HepG2 (cell line): ENCODE data around the gene CD96.

Source experiments
- ATF1 ChIP-seq: IDR thresholded peaks from 2 replicates; pipeline ENCODE4 v1.6.1; 2016; ENCODE audit warnings: mild to moderate bottlenecking, control low read depth
- ATF7 ChIP-seq, 2 experiments: fragments of 450-650 bp in 1 of 2; sonication (generic) in 1 of 2; formaldehyde crosslinking in 1 of 2; IDR thresholded peaks; 2 replicates each; pipeline versions ENCODE4 v1.4.0 to v1.6.1; 2016 to 2020; ENCODE audit warnings: antibody characterized with exemption in 1 of 2, mild to moderate bottlenecking in 1 of 2, missing genetic modification reagents in 1 of 2
- CHD4 ChIP-seq: fragments of 200-600 bp; sonication (generic); IDR thresholded peaks from 2 replicates; pipeline ENCODE4 v1.7.0; 2017; ENCODE audit warnings: mild to moderate bottlenecking, low read length, borderline replicate concordance
- CTCF ChIP-seq: sonication (generic); formaldehyde crosslinking; IDR thresholded peaks from 2 replicates; pipeline ENCODE4 v1.5.0; 2020; ENCODE audit warnings: mild to moderate bottlenecking, missing genetic modification reagents, moderate library complexity
- EHMT2 ChIP-seq: fragments of 200-600 bp; sonication (generic); IDR thresholded peaks from 2 replicates; pipeline ENCODE4 v1.7.0; 2017; ENCODE audit warnings: antibody characterized with exemption, low read depth, low read length, borderline replicate concordance
- EP300 ChIP-seq, 3 experiments: sonication (generic) in 1 of 3; formaldehyde crosslinking in 1 of 3; IDR thresholded peaks; 2 replicates each; pipeline versions ENCODE4 v1.5.1 to v1.6.1; 2011 to 2020; ENCODE audit warnings: low read depth in 2 of 3, low read length in 2 of 3, borderline replicate concordance in 1 of 3, improper control_type of control experiment in 1 of 3, mild to moderate bottlenecking in 1 of 3, missing genetic modification reagents in 1 of 3, moderate library complexity in 1 of 3
- EZH2 ChIP-seq: conservative IDR thresholded peaks from 2 replicates; pipeline ENCODE4 v1.6.1; 2012; ENCODE audit warnings: mild to moderate bottlenecking, low read depth, low read length, moderate library complexity
- NFATC3 ChIP-seq: sonication (generic); formaldehyde crosslinking; IDR thresholded peaks from 2 replicates; pipeline ENCODE4 v1.5.1; 2020; ENCODE audit warnings: mild to moderate bottlenecking, missing genetic modification reagents
- U2AF1 ChIP-seq: fragments of 200-400 bp; formaldehyde crosslinking; optimal IDR thresholded peaks from 2 replicates; pipeline ENCODE3; 2017; ENCODE audit warnings: mild to moderate bottlenecking, low read depth, low read length
- ZNF577 ChIP-seq: sonication (generic); formaldehyde crosslinking; IDR thresholded peaks from 2 replicates; pipeline ENCODE4 v1.4.0; 2020; ENCODE audit warnings: mild to moderate bottlenecking, low read depth, missing genetic modification reagents, borderline replicate concordance
- ZXDC ChIP-seq: sonication (generic); formaldehyde crosslinking; IDR thresholded peaks from 2 replicates; pipeline ENCODE4 v1.5.0; 2020; ENCODE audit warnings: mild to moderate bottlenecking, missing genetic modification reagents

- no peak for TF ChIP-seq CHD4
- TF ChIP-seq ATF1 (CRISPR knock-in tag) = no peak
- no peak for TF ChIP-seq EHMT2
- TF ChIP-seq EZH2 = no peak
- no peak for TF ChIP-seq ZNF577 (CRISPR knock-in tag)
- no peak for TF ChIP-seq U2AF1
- TF ChIP-seq NFATC3 = no peak
- TF ChIP-seq EP300 (IDR thresholded peaks at IDR 0.05; ENCODE audit: low read depth in 2 of 2, low read length in 2 of 2) = no peak
- no peak for TF ChIP-seq EP300 (CRISPR knock-in tag; IDR thresholded peaks at IDR 0.05; ENCODE audit: borderline replicate concordance)
- TF ChIP-seq ATF7 (IDR thresholded peaks at IDR 0.05) = no peak
- no peak for TF ChIP-seq ATF7 (CRISPR knock-in tag; IDR thresholded peaks at IDR 0.05)
- TF ChIP-seq ZXDC (CRISPR knock-in tag) = no peak
- no peak for TF ChIP-seq CTCF (CRISPR knock-in tag)
Measured at GRCh38 chr3:111585217-111585616, 43.2 kb downstream of the CD96 start.
